ENCODE data around the gene PDCD5. TPM values are rescaled to one million over a fixed set of nuclear protein-coding genes. Genes with fewer than 3 reads are reported as not detected.

Gene PDCD5
- total and polyA plus RNA-seq, 9 donors: 109 to 134 (median 115) TPM

GRCh38 chr19:32624410-32624809 lies 43.4 kb downstream of the PDCD5 start:
- no peaks in the 10 kb centered on the region for H3K4me1 ChIP-seq (ENCODE audit: control insufficient read depth, insufficient read depth, low read length)
- no peaks in the 10 kb centered on the region for H3K9me3 ChIP-seq (replicated peaks; ENCODE audit: control insufficient read depth, low read depth, low read length)
- no CpG with 5 or more reads among the region's 6 CpGs for WGBS (ENCODE audit: insufficient coverage)
- H3K27ac ChIP-seq (ENCODE audit: low read length): no peak overlapping the region
- H3K27me3 ChIP-seq (ENCODE audit: control insufficient read depth, insufficient read depth, low read length): no peaks in the 10 kb centered on the region
- no peak for DNase-seq
- H3K36me3 ChIP-seq (ENCODE audit: control insufficient read depth, insufficient read depth, low read length): peaks cover 54% of the 10 kb centered on the region
- no peak overlapping the region for H3K4me3 ChIP-seq (ENCODE audit: low read length)

- no CpG with 5 or more reads among the region's 4 CpGs for WGBS (ENCODE audit: insufficient coverage)
- DNase-seq: no peak
- no peak overlapping the region for H3K4me3 ChIP-seq (ENCODE audit: low read length)
- H3K27ac ChIP-seq (ENCODE audit: low read length): no peak overlapping the region
- H3K9me3 ChIP-seq (replicated peaks; ENCODE audit: control insufficient read depth, low read depth, low read length): no peaks in the 10 kb centered on the region
- H3K27me3 ChIP-seq (ENCODE audit: control insufficient read depth, insufficient read depth, low read length): no peaks in the 10 kb centered on the region
- peaks cover 66% of the 10 kb centered on the region for H3K36me3 ChIP-seq (ENCODE audit: control insufficient read depth, insufficient read depth, low read length)
- no peaks in the 10 kb centered on the region for H3K4me1 ChIP-seq (ENCODE audit: control insufficient read depth, insufficient read depth, low read length)
Measured at GRCh38 chr19:32626969-32627368, 46.0 kb downstream of the PDCD5 start.

GRCh38 chr19:32627714-32628270 lies 46.8 kb downstream of the PDCD5 start:
- no peak for DNase-seq
- Histone ChIP-seq H3K36me3 (ENCODE audit: control insufficient read depth, insufficient read depth, low read length) (peaks cover 58% of the 10 kb centered on the region), H3K4me1 (ENCODE audit: control insufficient read depth, insufficient read depth, low read length) (no peaks in the 10 kb centered on the region), H3K9me3 (replicated peaks; ENCODE audit: control insufficient read depth, low read depth, low read length) (no peaks in the 10 kb centered on the region), H3K27me3 (ENCODE audit: control insufficient read depth, insufficient read depth, low read length) (no peaks in the 10 kb centered on the region), H3K4me3 (ENCODE audit: low read length) (no peak overlapping the region), H3K27ac (ENCODE audit: low read length) (no peak overlapping the region)
- 81% methylated on average over 14 of the region's 15 CpGs for WGBS (ENCODE audit: insufficient coverage)

GRCh38 chr19:32630338-32630737 lies 49.3 kb downstream of the PDCD5 start:
- Histone ChIP-seq H3K36me3 (ENCODE audit: control insufficient read depth, insufficient read depth, low read length) (peaks cover 50% of the 10 kb centered on the region), H3K27me3 (ENCODE audit: control insufficient read depth, insufficient read depth, low read length) (no peaks in the 10 kb centered on the region), H3K27ac (ENCODE audit: low read length) (no peak overlapping the region), H3K4me1 (ENCODE audit: control insufficient read depth, insufficient read depth, low read length) (no peaks in the 10 kb centered on the region), H3K9me3 (replicated peaks; ENCODE audit: control insufficient read depth, low read depth, low read length) (no peaks in the 10 kb centered on the region), H3K4me3 (ENCODE audit: low read length) (no peak overlapping the region)
- 86% methylated on average over 11 of the region's 14 CpGs for WGBS (ENCODE audit: insufficient coverage)
- no peak for DNase-seq

GRCh38 chr19:32631381-32631780 lies 50.4 kb downstream of the PDCD5 start:
- Histone ChIP-seq H3K27ac (ENCODE audit: low read length) (no peak overlapping the region), H3K36me3 (ENCODE audit: control insufficient read depth, insufficient read depth, low read length) (peaks cover 57% of the 10 kb centered on the region), H3K27me3 (ENCODE audit: control insufficient read depth, insufficient read depth, low read length) (no peaks in the 10 kb centered on the region), H3K9me3 (replicated peaks; ENCODE audit: control insufficient read depth, low read depth, low read length) (no peaks in the 10 kb centered on the region), H3K4me1 (ENCODE audit: control insufficient read depth, insufficient read depth, low read length) (no peaks in the 10 kb centered on the region), H3K4me3 (ENCODE audit: low read length) (no peak overlapping the region)
- no peak for DNase-seq
- 92% methylated on average over 3 of the region's 15 CpGs for WGBS (ENCODE audit: insufficient coverage)

Other genes starting within 250 kb of the PDCD5 start
- 11.9 TPM for gene ZNF507, start 235.6 kb upstream of the PDCD5 start, total RNA-seq
- 10 to 100 TPM; 11.1 to 17.2 (median 14.4) TPM for gene ZNF507, start 235.6 kb upstream of the PDCD5 start, polyA plus RNA-seq (ENCODE audit: insufficient read depth in 1 of 8, insufficient read length in 8 of 8, low replicate concordance in 1 of 8)
- gene DPY19L3, start 175.4 kb upstream of the PDCD5 start, total RNA-seq: 25.2 TPM
- gene DPY19L3, start 175.4 kb upstream of the PDCD5 start, polyA plus RNA-seq (ENCODE audit: insufficient read depth in 1 of 8, insufficient read length in 8 of 8, low replicate concordance in 1 of 8): 10 to 100 TPM; 18.0 to 36.5 (median 24.9) TPM
- gene ANKRD27, start 94.0 kb downstream of the PDCD5 start, total RNA-seq: 11.6 TPM
- 10 to 100 TPM in 6 of 8 donors, 1 to 10 TPM in 2; 9.6 to 18.3 (median 11.5) TPM for gene ANKRD27, start 94.0 kb downstream of the PDCD5 start, polyA plus RNA-seq (ENCODE audit: insufficient read depth in 1 of 8, insufficient read length in 8 of 8, low replicate concordance in 1 of 8)
- gene RGS9BP, start 94.7 kb downstream of the PDCD5 start, total RNA-seq: 0.49 TPM
- under 1 TPM in 7 of 8 donors, not detected in 1; 0.08 to 0.42 (median 0.17) TPM for gene RGS9BP, start 94.7 kb downstream of the PDCD5 start, polyA plus RNA-seq (ENCODE audit: insufficient read depth in 1 of 8, insufficient read length in 8 of 8, low replicate concordance in 1 of 8)
- 5.3 TPM for gene NUDT19, start 110.6 kb downstream of the PDCD5 start, total RNA-seq
- gene NUDT19, start 110.6 kb downstream of the PDCD5 start, polyA plus RNA-seq (ENCODE audit: insufficient read depth in 1 of 8, insufficient read length in 8 of 8, low replicate concordance in 1 of 8): 1 to 10 TPM; 6.4 to 9.4 (median 8.6) TPM
- gene TDRD12, start 138.6 kb downstream of the PDCD5 start, total RNA-seq: 0.22 TPM
- gene TDRD12, start 138.6 kb downstream of the PDCD5 start, polyA plus RNA-seq (ENCODE audit: insufficient read depth in 1 of 8, insufficient read length in 8 of 8, low replicate concordance in 1 of 8): under 1 TPM; 0.10 to 0.95 (median 0.26) TPM

Data from muscle of leg (tissue), 11 donors.